ENCODE data around the gene PDE6C.

- no peak for TF ChIP-seq CTCF (IDR thresholded peaks at IDR 0.05; ENCODE audit: low read length)
- no peak for TF ChIP-seq EZH2 (optimal IDR thresholded peaks at IDR 0.05; ENCODE audit: low read depth, low read length)
Observed at GRCh38 chr10:93703066-93703465, 90.7 kb downstream of the PDE6C start.
